ENCODE measurements around the gene EZR. TPM values are rescaled to one million over a fixed set of nuclear protein-coding genes. Genes with fewer than 3 reads are reported as not detected.

The EZR gene
- 21.4 TPM for total RNA-seq

- H3K36me3 ChIP-seq (ENCODE audit: control insufficient read depth in 3 of 3, insufficient read depth in 3 of 3, low read length in 3 of 3) = no peaks in the 10 kb centered on the region
- peak within 1 kb of the TSS; percentile 60 to 85 (median 81) for H3K9ac ChIP-seq (ENCODE audit: low read depth in 1 of 3, low read length in 3 of 3)
- peak within 1 kb of the TSS; percentile 66 to 82 (median 77) for H3K4me3 ChIP-seq (ENCODE audit: low read length in 3 of 3)
- H3K27me3 ChIP-seq (ENCODE audit: control insufficient read depth in 3 of 3, insufficient read depth in 3 of 3, low read length in 3 of 3) = no peaks in the 10 kb centered on the region
- H3K4me1 ChIP-seq (ENCODE audit: control insufficient read depth in 3 of 3, insufficient read depth in 3 of 3, low read length in 3 of 3) = peaks cover 12 to 19% (median 15%) of the 10 kb centered on the region in 3 donors
- H3K9me3 ChIP-seq (ENCODE audit: control insufficient read depth in 3 of 3, low read length in 3 of 3) = no peaks in the 10 kb centered on the region
- H3K27ac ChIP-seq (ENCODE audit: low read depth, low read length) = peak within 1 kb of the TSS; percentile 70
Observed at GRCh38 chr6:158819213-158819976, at the start of gene EZR. EZR (minus strand) TSS chr6:158819368; CDS start chr6:158818093, 1,275 bp downstream.

GRCh38 chr6:158868122-158868480, 48.9 kb upstream of the EZR start:
- Histone ChIP-seq H3K4me1 (ENCODE audit: control insufficient read depth in 3 of 3, insufficient read depth in 3 of 3, low read length in 3 of 3) (peaks cover 4 to 9% (median 6%) of the 10 kb centered on the region in 3 donors), H3K36me3 (ENCODE audit: control insufficient read depth in 3 of 3, insufficient read depth in 3 of 3, low read length in 3 of 3) (no peaks in the 10 kb centered on the region), H3K27ac (ENCODE audit: low read depth, low read length) (no peak overlapping the region), H3K27me3 (ENCODE audit: control insufficient read depth in 3 of 3, insufficient read depth in 3 of 3, low read length in 3 of 3) (peaks cover 0 to 5% (median 3%) of the 10 kb centered on the region in 3 donors), H3K4me3 (ENCODE audit: low read length in 3 of 3) (no peak overlapping the region), H3K9me3 (ENCODE audit: control insufficient read depth in 3 of 3, low read length in 3 of 3) (no peaks in the 10 kb centered on the region), H3K9ac (ENCODE audit: low read depth in 1 of 3, low read length in 3 of 3) (no peak overlapping the region)

DNA sequence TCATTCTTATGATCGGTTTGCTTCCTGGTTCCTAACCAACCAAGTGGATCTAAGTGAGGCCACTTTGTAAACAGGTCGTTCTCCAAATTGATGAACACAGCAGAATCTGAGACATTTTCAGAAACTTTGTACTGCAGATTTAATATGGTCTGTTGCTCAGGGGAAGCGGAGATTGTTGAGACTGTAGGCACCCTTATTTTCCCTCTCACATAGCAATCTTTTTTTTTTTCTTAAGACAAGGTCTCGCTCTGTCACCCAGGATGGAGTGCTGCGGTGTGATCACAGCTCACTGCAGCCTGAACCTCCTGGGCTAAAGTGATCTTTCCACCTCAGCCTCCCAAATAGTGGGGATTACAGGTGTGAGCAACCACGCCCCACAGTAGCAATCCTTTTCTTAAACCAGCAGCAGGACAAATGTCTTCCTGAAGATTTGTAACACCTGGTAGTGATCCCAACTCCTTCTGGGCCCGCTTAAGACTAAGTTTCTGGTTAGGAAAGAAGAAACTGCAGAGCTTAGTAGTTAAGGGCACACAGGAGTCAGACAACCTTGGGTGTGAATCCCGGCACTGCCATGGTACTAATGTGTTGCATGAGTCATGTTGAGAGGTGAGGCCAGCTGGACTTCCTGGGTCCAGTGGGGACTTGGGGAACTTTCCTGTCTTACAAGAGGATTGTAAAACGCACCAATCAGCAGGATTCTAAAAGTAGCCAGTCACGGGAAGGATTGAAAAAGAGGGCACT, 48.4 kb upstream of the EZR start:
- Histone ChIP-seq H3K9me3 (ENCODE audit: control insufficient read depth in 3 of 3, low read length in 3 of 3) (no peaks in the 10 kb centered on the region), H3K9ac (ENCODE audit: low read depth in 1 of 3, low read length in 3 of 3) (no peak overlapping the region), H3K4me3 (ENCODE audit: low read length in 3 of 3) (no peak overlapping the region), H3K27ac (ENCODE audit: low read depth, low read length) (no peak overlapping the region), H3K36me3 (ENCODE audit: control insufficient read depth in 3 of 3, insufficient read depth in 3 of 3, low read length in 3 of 3) (no peaks in the 10 kb centered on the region), H3K4me1 (ENCODE audit: control insufficient read depth in 3 of 3, insufficient read depth in 3 of 3, low read length in 3 of 3) (peaks cover 4 to 9% (median 6%) of the 10 kb centered on the region in 3 donors), H3K27me3 (ENCODE audit: control insufficient read depth in 3 of 3, insufficient read depth in 3 of 3, low read length in 3 of 3) (peaks cover 0 to 5% (median 3%) of the 10 kb centered on the region in 3 donors)

GRCh38 chr6:158865769-158866168, 46.6 kb upstream of the EZR start:
- no peaks in the 10 kb centered on the region for H3K9me3 ChIP-seq (ENCODE audit: control insufficient read depth in 3 of 3, low read length in 3 of 3)
- H3K27me3 ChIP-seq (ENCODE audit: control insufficient read depth in 3 of 3, insufficient read depth in 3 of 3, low read length in 3 of 3) = peaks cover 0 to 5% (median 3%) of the 10 kb centered on the region in 3 donors
- no peak overlapping the region for H3K27ac ChIP-seq (ENCODE audit: low read depth, low read length)
- H3K9ac ChIP-seq (ENCODE audit: low read depth in 1 of 3, low read length in 3 of 3) = no peak overlapping the region
- peaks cover 4 to 9% (median 6%) of the 10 kb centered on the region in 3 donors for H3K4me1 ChIP-seq (ENCODE audit: control insufficient read depth in 3 of 3, insufficient read depth in 3 of 3, low read length in 3 of 3)
- no peaks in the 10 kb centered on the region for H3K36me3 ChIP-seq (ENCODE audit: control insufficient read depth in 3 of 3, insufficient read depth in 3 of 3, low read length in 3 of 3)
- no peak overlapping the region for H3K4me3 ChIP-seq (ENCODE audit: low read length in 3 of 3)

GRCh38 chr6:158863646-158864045, 44.5 kb upstream of the EZR start:
- Histone ChIP-seq H3K9me3 (ENCODE audit: control insufficient read depth in 3 of 3, low read length in 3 of 3) (no peaks in the 10 kb centered on the region), H3K27me3 (ENCODE audit: control insufficient read depth in 3 of 3, insufficient read depth in 3 of 3, low read length in 3 of 3) (no peaks in the 10 kb centered on the region), H3K4me1 (ENCODE audit: control insufficient read depth in 3 of 3, insufficient read depth in 3 of 3, low read length in 3 of 3) (no peaks in the 10 kb centered on the region), H3K36me3 (ENCODE audit: control insufficient read depth in 3 of 3, insufficient read depth in 3 of 3, low read length in 3 of 3) (no peaks in the 10 kb centered on the region), H3K4me3 (ENCODE audit: low read length in 3 of 3) (no peak overlapping the region), H3K27ac (ENCODE audit: low read depth, low read length) (no peak overlapping the region), H3K9ac (ENCODE audit: low read depth in 1 of 3, low read length in 3 of 3) (no peak overlapping the region)

DNA sequence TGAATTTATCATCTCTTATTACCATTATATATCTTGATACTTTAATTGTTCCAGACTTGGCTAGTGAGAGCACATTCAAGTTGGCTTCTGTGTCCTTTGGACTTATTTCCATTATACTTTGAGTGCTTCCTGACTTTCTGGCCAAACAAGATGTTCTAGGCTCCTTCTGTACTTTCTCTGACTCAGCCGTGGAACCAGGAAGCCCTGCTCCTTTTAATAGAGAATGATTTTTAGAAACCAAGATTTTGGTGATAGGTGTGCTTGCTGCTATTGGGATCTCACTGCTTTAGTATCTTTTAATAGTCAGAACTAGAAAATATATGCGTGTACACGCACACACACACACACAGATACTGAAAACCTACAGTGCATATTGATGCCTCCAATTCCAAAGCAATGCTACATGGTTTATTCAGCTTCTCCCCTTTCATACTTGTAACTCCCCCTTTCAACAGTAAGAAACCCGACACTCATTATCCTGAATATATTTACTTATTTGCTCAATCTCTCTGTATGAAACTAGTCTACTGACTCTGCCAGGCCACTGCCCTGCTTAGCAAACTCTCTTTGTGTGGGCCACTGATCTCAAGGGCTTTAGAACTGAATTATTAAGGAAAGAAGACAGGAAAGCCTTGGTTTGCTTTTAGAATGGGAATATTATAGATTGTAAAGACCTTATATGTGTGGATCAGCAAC, 42.7 kb upstream of the EZR start:
- Histone ChIP-seq H3K4me1 (ENCODE audit: control insufficient read depth in 3 of 3, insufficient read depth in 3 of 3, low read length in 3 of 3) (no peaks in the 10 kb centered on the region), H3K9me3 (ENCODE audit: control insufficient read depth in 3 of 3, low read length in 3 of 3) (no peaks in the 10 kb centered on the region), H3K27ac (ENCODE audit: low read depth, low read length) (no peak overlapping the region), H3K9ac (ENCODE audit: low read depth in 1 of 3, low read length in 3 of 3) (no peak overlapping the region), H3K36me3 (ENCODE audit: control insufficient read depth in 3 of 3, insufficient read depth in 3 of 3, low read length in 3 of 3) (no peaks in the 10 kb centered on the region), H3K27me3 (ENCODE audit: control insufficient read depth in 3 of 3, insufficient read depth in 3 of 3, low read length in 3 of 3) (no peaks in the 10 kb centered on the region), H3K4me3 (ENCODE audit: low read length in 3 of 3) (no peak overlapping the region)

GRCh38 chr6:158860279-158860865, 41.2 kb upstream of the EZR start:
- no peak overlapping the region for H3K9ac ChIP-seq (ENCODE audit: low read depth in 1 of 3, low read length in 3 of 3)
- H3K4me1 ChIP-seq (ENCODE audit: control insufficient read depth in 3 of 3, insufficient read depth in 3 of 3, low read length in 3 of 3) = no peaks in the 10 kb centered on the region
- H3K36me3 ChIP-seq (ENCODE audit: control insufficient read depth in 3 of 3, insufficient read depth in 3 of 3, low read length in 3 of 3) = no peaks in the 10 kb centered on the region
- no peak overlapping the region for H3K4me3 ChIP-seq (ENCODE audit: low read length in 3 of 3)
- no peaks in the 10 kb centered on the region for H3K27me3 ChIP-seq (ENCODE audit: control insufficient read depth in 3 of 3, insufficient read depth in 3 of 3, low read length in 3 of 3)
- H3K27ac ChIP-seq (ENCODE audit: low read depth, low read length) = no peak overlapping the region
- H3K9me3 ChIP-seq (ENCODE audit: control insufficient read depth in 3 of 3, low read length in 3 of 3) = no peaks in the 10 kb centered on the region

- H3K27ac ChIP-seq (ENCODE audit: low read depth, low read length) = no peak overlapping the region
- peaks cover 0 to 4% (median 2%) of the 10 kb centered on the region in 3 donors for H3K4me1 ChIP-seq (ENCODE audit: control insufficient read depth in 3 of 3, insufficient read depth in 3 of 3, low read length in 3 of 3)
- no peaks in the 10 kb centered on the region for H3K36me3 ChIP-seq (ENCODE audit: control insufficient read depth in 3 of 3, insufficient read depth in 3 of 3, low read length in 3 of 3)
- no peaks in the 10 kb centered on the region for H3K9me3 ChIP-seq (ENCODE audit: control insufficient read depth in 3 of 3, low read length in 3 of 3)
- H3K27me3 ChIP-seq (ENCODE audit: control insufficient read depth in 3 of 3, insufficient read depth in 3 of 3, low read length in 3 of 3) = no peaks in the 10 kb centered on the region
- H3K4me3 ChIP-seq (ENCODE audit: low read length in 3 of 3) = no peak overlapping the region
- no peak overlapping the region for H3K9ac ChIP-seq (ENCODE audit: low read depth in 1 of 3, low read length in 3 of 3)
Observed at GRCh38 chr6:158856261-158856660, 37.1 kb upstream of the EZR start.

DNA sequence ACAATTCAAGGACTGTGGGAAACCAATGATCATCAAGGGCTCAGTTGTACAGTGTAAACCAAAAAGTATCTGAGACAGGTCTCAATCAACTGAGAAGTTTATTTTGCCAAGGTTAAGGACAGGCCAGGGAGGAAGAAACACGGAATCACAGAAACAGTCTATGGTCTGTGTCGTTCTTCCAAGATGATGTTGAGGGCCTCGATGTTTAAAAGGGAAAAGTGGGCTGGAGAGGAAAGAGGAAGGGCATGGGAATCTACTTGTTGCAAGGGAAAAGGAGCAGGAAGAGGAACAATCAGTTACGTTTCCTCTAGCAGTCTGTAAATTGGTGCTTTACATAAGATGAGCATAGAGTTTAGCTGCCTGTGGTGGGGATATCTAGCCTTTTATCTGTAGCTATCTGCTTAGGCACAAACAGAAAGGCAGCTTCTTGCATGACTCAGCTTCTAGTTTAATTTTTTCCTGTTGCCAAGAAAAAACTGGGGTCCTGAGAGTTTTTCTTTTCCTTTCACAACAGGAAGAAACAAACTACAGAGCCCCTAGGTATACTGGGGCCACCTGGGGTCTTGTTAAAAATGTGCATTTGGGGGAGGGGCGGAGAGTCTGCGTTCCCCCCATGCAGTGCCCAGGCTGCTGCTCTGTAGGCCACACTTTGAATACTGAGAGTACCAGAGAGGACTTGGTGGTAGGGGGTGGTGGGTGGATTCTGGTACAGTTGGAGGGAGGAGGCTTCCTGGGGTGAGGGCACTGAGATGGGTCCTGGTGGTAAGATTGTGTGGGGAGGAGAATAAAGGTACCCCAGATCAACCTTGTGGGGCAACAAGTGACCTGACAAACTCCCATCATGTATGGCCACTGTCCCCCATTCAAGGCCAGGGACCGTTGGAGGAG, 35.3 kb upstream of the EZR start:
- no peak overlapping the region for H3K4me3 ChIP-seq (ENCODE audit: low read length in 3 of 3)
- no peak overlapping the region for H3K9ac ChIP-seq (ENCODE audit: low read depth in 1 of 3, low read length in 3 of 3)

More for the DNA sequence above, 35.3 kb upstream of the EZR start:
- Histone ChIP-seq H3K4me1 (ENCODE audit: control insufficient read depth in 3 of 3, insufficient read depth in 3 of 3, low read length in 3 of 3) (peaks cover 0 to 4% (median 2%) of the 10 kb centered on the region in 3 donors), H3K36me3 (ENCODE audit: control insufficient read depth in 3 of 3, insufficient read depth in 3 of 3, low read length in 3 of 3) (no peaks in the 10 kb centered on the region), H3K27ac (ENCODE audit: low read depth, low read length) (no peak overlapping the region), H3K27me3 (ENCODE audit: control insufficient read depth in 3 of 3, insufficient read depth in 3 of 3, low read length in 3 of 3) (no peaks in the 10 kb centered on the region), H3K9me3 (ENCODE audit: control insufficient read depth in 3 of 3, low read length in 3 of 3) (no peaks in the 10 kb centered on the region)

Measured in skeletal muscle tissue (tissue), 4 donors.